ENCODE measurements around the gene GLIS1.

GRCh38 chr1:53598966-53599365, 140.0 kb downstream of the GLIS1 start:
- TF ChIP-seq CTCF (conservative IDR thresholded peaks at IDR 0.05; ENCODE audit: low read length) (no peak), EZH2phosphoT487 (IDR thresholded peaks at IDR 0.05; ENCODE audit: borderline replicate concordance) (no peak)
